A549 treated with AZD9567 at 1 μM for 4 hours (cell line): ENCODE measurements around the gene SLC25A25. TPM values are rescaled to one million over a fixed set of nuclear protein-coding genes. Genes with fewer than 3 reads are reported as not detected.

Source experiments
- total RNA-seq: library from RNA; stranded (reverse); fragments of 200-300 nt; extraction: Qiagen RNA extraction; gene quantifications from 5 replicates; pipeline ENCODE4 v1.2.3, GENCODE V29; 2022; ENCODE audit not compliant: insufficient read depth

Gene SLC25A25
- 5.6 to 9.4 TPM (median 8.3 TPM) in 5 replicates for total RNA-seq

GRCh38 chr9:128067645-128068385 lies at the start of gene SLC25A25:
TSS of gene SLC25A25 (plus strand) at chr9:128068232. CDS start at chr9:128068320, 88 bp downstream.

GRCh38 chr9:128066713-128067644 lies 1.1 kb upstream of the SLC25A25 start, which contains the start of gene NAIF1:
TSS of gene NAIF1 (minus strand) at chr9:128067320. CDS start at chr9:128067101, 219 bp downstream.

GRCh38 chr9:128127568-128127989 lies 59.5 kb downstream of the SLC25A25 start, which contains the start of gene PTGES2:
TSS of gene PTGES2 (minus strand) at chr9:128127729. CDS start at chr9:128127717, 12 bp downstream.

GRCh38 chr9:128149001-128149701 lies 81.1 kb downstream of the SLC25A25 start, which contains the start of gene LCN2:
TSS of gene LCN2 (plus strand) at chr9:128149453. CDS start at chr9:128149526, 73 bp downstream.

Other genes with a start within 250 kb of the SLC25A25 start
- gene ENG, start 213.6 kb upstream of the SLC25A25 start, total RNA-seq, result 0.09 to 0.24 TPM (median 0.14 TPM) in 4 of 5 replicates, not detected in the other
- gene AK1, start 190.6 kb upstream of the SLC25A25 start, total RNA-seq, result 41.8 to 82.0 TPM (median 73.1 TPM) in 5 replicates
- 19.5 to 29.9 TPM (median 22.3 TPM) in 5 replicates for gene ST6GALNAC6, start 168.6 kb upstream of the SLC25A25 start, total RNA-seq
- gene ST6GALNAC4, start 151.2 kb upstream of the SLC25A25 start, total RNA-seq, result 16.1 to 19.0 TPM (median 18.1 TPM) in 5 replicates
- gene PIP5KL1, start 137.5 kb upstream of the SLC25A25 start, total RNA-seq, result 1.1 to 7.0 TPM (median 2.2 TPM) in 5 replicates
- 38.0 to 48.2 TPM (median 43.1 TPM) in 5 replicates for gene DPM2, start 130.4 kb upstream of the SLC25A25 start, total RNA-seq
- gene EEIG1, start 87.2 kb upstream of the SLC25A25 start, total RNA-seq, result 35.1 to 66.4 TPM (median 44.3 TPM) in 5 replicates
- 2.6 to 6.8 TPM (median 6.1 TPM) in 5 replicates for gene NAIF1, start 912 bp upstream of the SLC25A25 start, total RNA-seq
- 75.3 to 103 TPM (median 98.9 TPM) in 5 replicates for gene PTGES2, start 59.5 kb downstream of the SLC25A25 start, total RNA-seq
- gene LCN2, start 81.2 kb downstream of the SLC25A25 start, total RNA-seq, result 2.9 to 6.8 TPM (median 3.9 TPM) in 5 replicates
- gene BBLN, start 92.0 kb downstream of the SLC25A25 start, total RNA-seq, result 47.1 to 75.1 TPM (median 62.3 TPM) in 5 replicates
- gene CIZ1, start 123.3 kb downstream of the SLC25A25 start, total RNA-seq, result 67.2 to 92.6 TPM (median 81.2 TPM) in 5 replicates
- gene DNM1, start 135.1 kb downstream of the SLC25A25 start, total RNA-seq, result 80.2 to 85.7 TPM (median 83.0 TPM) in 5 replicates
- 39.6 to 53.2 TPM (median 47.6 TPM) in 5 replicates for gene GOLGA2, start 207.8 kb downstream of the SLC25A25 start, total RNA-seq
- 36.3 to 45.7 TPM (median 44.4 TPM) in 5 replicates for gene SWI5, start 208.0 kb downstream of the SLC25A25 start, total RNA-seq